ENCODE results near the gene COPS4. TPM values are rescaled to one million over a fixed set of nuclear protein-coding genes. Genes with fewer than 3 reads are reported as not detected.
A peak's percentile ranks its signal among the peaks of the same experiment; 100 is the strongest.
"Not testable (repeated sequence)": the region's sequence is repeated elsewhere in the genome, so short reads cannot be mapped to it uniquely, and the experiment has no call there.

The COPS4 gene
- 10 to 100 TPM; 28.0 to 29.3 TPM for total RNA-seq

DNA sequence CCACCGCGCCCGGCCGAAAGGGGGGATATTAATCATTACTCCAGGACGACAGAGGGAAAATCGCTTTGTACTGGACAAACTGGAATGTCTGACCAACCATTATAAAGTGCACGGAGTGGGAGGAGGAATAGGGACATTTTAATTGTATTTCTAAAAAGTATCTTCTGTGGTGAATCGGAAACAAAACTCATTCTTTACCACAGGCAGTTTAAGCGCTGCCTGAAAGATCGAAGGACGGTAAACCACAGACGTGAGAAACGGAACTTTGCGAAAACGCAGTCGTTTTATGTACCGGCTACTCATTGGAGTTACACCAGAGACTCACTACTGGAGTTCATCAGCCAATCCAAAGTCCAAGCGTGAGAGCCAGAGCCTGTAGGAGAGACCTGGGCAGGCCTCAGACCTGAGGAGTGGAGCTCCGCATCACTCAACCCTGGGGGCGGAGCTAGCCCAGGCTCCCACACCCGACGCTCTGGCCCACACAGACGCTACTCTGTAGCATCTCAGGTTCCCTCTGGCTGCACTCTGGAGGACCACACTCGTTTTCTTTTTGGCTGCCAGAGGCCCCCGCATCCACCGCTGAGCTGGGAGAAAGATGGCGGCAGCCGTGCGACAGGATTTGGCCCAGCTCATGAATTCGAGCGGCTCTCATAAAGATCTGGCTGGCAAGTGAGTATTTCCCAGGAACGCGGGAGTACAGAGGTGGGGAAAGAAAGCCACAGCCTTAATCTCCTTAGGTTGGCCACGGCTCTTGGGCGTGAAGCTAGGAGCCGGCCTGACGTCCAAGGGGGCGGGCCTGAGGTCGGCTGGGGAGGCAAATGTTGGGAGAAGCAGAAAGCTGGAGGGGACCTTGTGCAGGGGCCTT is at the start of gene COPS4:
Gene COPS4 (plus strand): TSS at position 554 of the 865 bp plus-strand sequence. CDS start 42 bp downstream, at position 596.
- ChIA-PET POLR2A (interaction anchor here (0.5 to 1.1 kb wide), 7 partner anchors 14 to 185 kb away, joined by 3 to 9 read pairs (median 3); partner anchors contain the start of gene LIN54), CTCF (interaction anchor here (0.5 to 2.0 kb wide), 17 partner anchors 9 to 605 kb away, joined by 3 to 10 read pairs (median 3); partner anchors contain the start of genes COQ2, HNRNPDL, LIN54 and THAP9)
- Mint-ChIP-seq H3K36me3 (ENCODE audit: low read depth) (peaks cover 6% of the 10 kb centered on the region), H3K27me3 (peaks cover 4% of the 10 kb centered on the region), H3K27ac (peak within 1 kb of the TSS; percentile 95), H3K4me1 (peaks cover 32% of the 10 kb centered on the region), H3K4me3 (peak within 1 kb of the TSS; percentile 93), H3K9me3 (no peaks in the 10 kb centered on the region)
- peak; percentile 98 for DNase-seq

- H3K27ac Mint-ChIP-seq, DNase-seq, H3K9me3 Mint-ChIP-seq, POLR2A ChIA-PET, CTCF ChIA-PET, H3K27me3 Mint-ChIP-seq, H3K4me3 Mint-ChIP-seq: not testable (repeated sequence)
- Mint-ChIP-seq H3K4me1 (peaks cover 43% of the 10 kb centered on the region), H3K36me3 (ENCODE audit: low read depth) (peaks cover 29% of the 10 kb centered on the region)
These were observed 47.5 kb upstream of the COPS4 start for GRCh38 chr4:82987519-82987918.

- ChIA-PET POLR2A (no interaction called here), CTCF (interaction anchor here (1.1 to 2.1 kb wide), 2 partner anchors 12 to 17 kb away, joined by 3 to 6 read pairs; no protein-coding TSS in a partner anchor)
These were observed 46.6 kb upstream of the COPS4 start for GRCh38 chr4:82988323-82988832.

GRCh38 chr4:82989575-82990429 is 45.2 kb upstream of the COPS4 start:
- peak overlapping the region; percentile 94 for H3K27ac Mint-ChIP-seq
- no peaks in the 10 kb centered on the region for H3K27me3 Mint-ChIP-seq
- peak; percentile 63 for DNase-seq
- peaks cover 35% of the 10 kb centered on the region for H3K4me1 Mint-ChIP-seq
- H3K9me3 Mint-ChIP-seq, result peaks cover 3% of the 10 kb centered on the region
- CTCF ChIA-PET, result interaction anchor here (0.6 to 2.1 kb wide), 4 partner anchors 11 to 28 kb away, joined by 3 to 6 read pairs (median 3); no protein-coding TSS in a partner anchor
- peaks cover 19% of the 10 kb centered on the region for H3K36me3 Mint-ChIP-seq (ENCODE audit: low read depth)
- H3K4me3 Mint-ChIP-seq, result peak overlapping the region; percentile 40
- POLR2A ChIA-PET, result interaction anchor here (0.6 kb wide), 1 partner anchor 23 kb away, joined by 3 read pairs; no protein-coding TSS in a partner anchor

More at GRCh38 chr4:82988323-82988832, 46.6 kb upstream of the COPS4 start:
- Mint-ChIP-seq H3K4me3 (no peak overlapping the region), H3K9me3 (peaks cover 3% of the 10 kb centered on the region), H3K36me3 (ENCODE audit: low read depth) (peaks cover 28% of the 10 kb centered on the region), H3K4me1 (peaks cover 43% of the 10 kb centered on the region), H3K27me3 (no peaks in the 10 kb centered on the region), H3K27ac (peak overlapping the region; percentile 25)
- no peak for DNase-seq

DNA sequence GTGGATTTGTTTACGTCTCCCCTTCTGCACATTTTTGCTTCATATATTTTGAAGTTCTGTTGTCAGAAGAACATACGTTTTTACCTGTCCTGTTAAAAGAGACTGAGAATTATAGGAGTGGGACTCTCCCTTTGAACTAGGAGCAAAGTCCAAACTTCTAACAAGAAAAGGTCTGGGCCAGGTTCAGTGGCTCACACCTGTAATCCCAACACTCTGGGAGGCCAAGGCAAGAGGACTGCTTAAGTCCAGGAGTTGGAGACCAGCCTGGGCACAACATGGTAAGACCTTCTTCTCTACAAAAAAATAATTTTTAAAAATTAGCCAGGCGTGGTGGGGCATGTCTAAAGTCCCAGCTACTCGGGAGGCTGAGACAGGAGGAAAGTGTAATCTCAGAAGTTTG is 40.1 kb upstream of the COPS4 start:
- H3K27me3 Mint-ChIP-seq, result no peaks in the 10 kb centered on the region
- H3K27ac Mint-ChIP-seq, result no peak overlapping the region
- no peaks in the 10 kb centered on the region for H3K9me3 Mint-ChIP-seq
- H3K36me3 Mint-ChIP-seq (ENCODE audit: low read depth), result peaks cover 12% of the 10 kb centered on the region
- ChIA-PET CTCF (interaction anchor here (0.5 to 2.3 kb wide), 2 partner anchors 11 to 12 kb away, joined by 3 to 5 read pairs; no protein-coding TSS in a partner anchor), POLR2A (no interaction called here)
- no peak for DNase-seq
- no peak overlapping the region for H3K4me3 Mint-ChIP-seq
- H3K4me1 Mint-ChIP-seq, result peaks cover 28% of the 10 kb centered on the region

DNA sequence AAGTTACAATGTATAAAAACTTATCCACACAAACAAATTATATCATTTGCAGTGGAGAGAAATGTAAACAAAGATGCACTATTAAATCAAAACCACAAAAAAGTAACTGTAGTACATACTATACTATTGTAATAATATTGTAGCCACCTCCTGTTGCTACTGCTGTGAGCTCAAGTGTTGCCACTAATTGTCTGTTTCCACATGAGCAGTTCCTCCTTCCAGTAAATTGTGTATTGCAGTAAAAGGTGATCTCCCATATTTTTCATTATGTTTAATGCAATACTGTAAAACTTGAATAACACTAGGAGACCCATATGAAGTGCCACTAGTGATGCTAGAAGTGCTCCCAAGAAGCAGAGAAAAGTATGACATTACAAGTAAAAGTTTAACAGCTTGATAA is 36.1 kb upstream of the COPS4 start:
- ChIA-PET POLR2A (no interaction called here), CTCF (interaction anchor here (1.1 to 1.2 kb wide), 2 partner anchors 25 to 26 kb away, joined by 3 to 4 read pairs; no protein-coding TSS in a partner anchor)
- H3K4me1 Mint-ChIP-seq, result peaks cover 13% of the 10 kb centered on the region
- no peaks in the 10 kb centered on the region for H3K9me3 Mint-ChIP-seq
- H3K36me3 Mint-ChIP-seq (ENCODE audit: low read depth), result peaks cover 23% of the 10 kb centered on the region
- H3K4me3 Mint-ChIP-seq, result no peak overlapping the region
- H3K27ac Mint-ChIP-seq, result no peak overlapping the region
- H3K27me3 Mint-ChIP-seq, result no peaks in the 10 kb centered on the region
- DNase-seq, result no peak

DNA sequence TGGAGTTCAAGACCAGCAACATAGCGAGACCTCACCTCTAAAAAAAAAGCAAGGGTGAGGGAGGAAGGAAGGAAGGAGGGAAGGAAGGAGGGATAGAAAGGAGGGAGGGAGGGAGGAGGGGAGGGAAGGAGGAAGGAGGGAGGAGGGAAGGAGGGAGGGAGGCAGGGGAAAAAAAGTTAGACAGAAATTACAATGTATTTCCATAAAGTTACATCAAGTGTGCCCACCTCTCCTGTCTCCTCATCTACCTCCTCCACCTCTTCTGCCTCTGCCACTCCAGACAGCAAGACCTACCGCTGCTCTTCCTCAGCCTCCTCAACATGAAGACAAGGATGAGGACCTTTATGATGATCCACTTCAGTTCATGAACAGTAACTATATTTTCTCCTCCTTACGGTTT is 32.7 kb upstream of the COPS4 start:
- CTCF ChIA-PET, result interaction anchor here (0.7 to 1.1 kb wide), 3 partner anchors 30 to 718 kb away, joined by 3 read pairs; no protein-coding TSS in a partner anchor
- no peak for DNase-seq
- POLR2A ChIA-PET, result no interaction called here
- no peak overlapping the region for H3K27ac Mint-ChIP-seq
- no peaks in the 10 kb centered on the region for H3K9me3 Mint-ChIP-seq
- H3K4me1 Mint-ChIP-seq, result peaks cover 21% of the 10 kb centered on the region
- H3K4me3 Mint-ChIP-seq, result no peak overlapping the region
- H3K27me3 Mint-ChIP-seq, result no peaks in the 10 kb centered on the region
- peaks cover 24% of the 10 kb centered on the region for H3K36me3 Mint-ChIP-seq (ENCODE audit: low read depth)

DNA sequence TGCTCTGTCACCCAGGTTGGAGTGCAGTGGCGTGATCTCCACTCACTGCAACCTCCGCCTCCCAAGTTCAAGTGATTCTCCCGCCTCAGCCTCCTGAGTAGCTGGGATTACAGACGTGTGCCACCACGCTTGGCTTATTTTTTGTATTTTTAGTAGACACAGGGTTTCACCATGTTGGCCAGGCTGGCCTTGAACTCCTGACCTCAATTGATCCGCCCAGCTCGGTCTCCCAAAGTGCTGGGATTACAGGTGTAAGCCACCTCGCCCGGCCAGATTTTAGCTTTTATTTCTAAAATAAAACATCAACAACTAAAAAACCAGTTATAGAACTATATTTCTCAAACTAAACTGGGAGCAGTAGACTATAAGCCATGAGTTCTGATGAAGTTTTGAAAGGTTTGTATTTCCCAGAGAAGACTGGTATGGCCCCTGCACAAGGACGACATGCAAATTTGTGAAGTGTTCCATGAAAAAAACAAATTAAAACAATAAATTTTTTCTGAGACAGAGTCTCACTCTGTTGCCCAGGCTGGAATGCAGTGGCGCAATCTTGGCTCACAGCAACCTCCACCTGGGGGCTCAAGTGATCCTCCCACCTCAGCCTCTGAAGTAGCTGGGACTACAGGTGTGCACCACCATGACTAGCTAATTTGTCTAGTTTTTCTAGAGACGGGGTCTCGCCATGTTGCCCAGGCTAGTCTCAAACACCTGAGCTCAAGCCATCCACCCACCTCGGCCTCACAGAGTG is 31.8 kb upstream of the COPS4 start:
- peaks cover 30% of the 10 kb centered on the region for H3K4me1 Mint-ChIP-seq
- H3K9me3 Mint-ChIP-seq, H3K27me3 Mint-ChIP-seq, H3K4me3 Mint-ChIP-seq, DNase-seq, POLR2A ChIA-PET, H3K27ac Mint-ChIP-seq: not testable (repeated sequence)
- H3K36me3 Mint-ChIP-seq (ENCODE audit: low read depth), result peaks cover 29% of the 10 kb centered on the region
- CTCF ChIA-PET, result interaction anchor here (0.8 to 1.3 kb wide), 3 partner anchors 10 to 103 kb away, joined by 3 to 5 read pairs (median 3); no protein-coding TSS in a partner anchor

DNA sequence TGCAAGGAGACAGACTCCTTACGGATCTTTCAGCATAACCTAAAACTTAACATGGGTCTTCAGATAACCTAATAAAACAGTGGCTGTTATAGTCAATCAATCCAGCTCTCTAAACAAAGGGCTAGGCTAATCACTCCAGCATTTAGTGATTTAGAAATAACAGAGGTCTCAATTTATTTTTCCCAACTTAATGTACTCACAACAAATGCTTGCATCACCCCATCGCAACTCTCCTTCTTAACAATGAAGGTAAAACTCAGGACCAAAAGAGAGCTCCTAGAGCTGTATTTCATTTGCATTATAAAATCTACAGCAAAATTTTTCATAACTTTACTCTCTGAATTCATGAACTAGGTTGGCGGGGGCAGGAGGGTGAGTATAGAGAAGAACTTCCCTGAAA is 25.5 kb upstream of the COPS4 start:
- H3K4me3 Mint-ChIP-seq, result peak overlapping the region; percentile 96
- ChIA-PET POLR2A (interaction anchor here (0.9 kb wide), 1 partner anchor 10 kb away, joined by 5 read pairs; no protein-coding TSS in a partner anchor), CTCF (interaction anchor here (0.6 kb wide), 1 partner anchor 222 kb away, joined by 3 read pairs; no protein-coding TSS in a partner anchor)
- no peaks in the 10 kb centered on the region for H3K27me3 Mint-ChIP-seq
- peak overlapping the region; percentile 94 for H3K27ac Mint-ChIP-seq
- no peak for DNase-seq
- H3K4me1 Mint-ChIP-seq, result peaks cover 49% of the 10 kb centered on the region
- peaks cover 18% of the 10 kb centered on the region for H3K36me3 Mint-ChIP-seq (ENCODE audit: low read depth)
- no peaks in the 10 kb centered on the region for H3K9me3 Mint-ChIP-seq

DNA sequence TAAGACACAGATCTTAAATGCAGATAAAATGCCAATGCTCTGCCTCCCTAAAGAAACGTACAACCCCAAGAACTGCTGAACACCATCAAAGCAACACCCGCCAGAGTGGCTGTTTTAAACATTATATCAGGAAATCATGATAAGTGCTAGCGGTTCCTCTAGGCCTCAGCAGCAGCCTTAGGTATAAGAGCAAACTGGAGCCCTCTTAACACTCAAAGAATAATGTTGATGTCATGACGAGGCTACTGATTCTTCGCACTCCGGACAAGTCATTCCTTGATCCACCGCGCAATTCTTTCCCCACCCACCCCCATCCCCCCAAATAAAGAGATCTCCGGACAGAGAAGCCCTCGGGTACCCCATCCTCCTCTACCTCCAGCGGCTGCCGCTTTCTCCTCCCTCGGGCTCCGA is 24.9 kb upstream of the COPS4 start:
- Mint-ChIP-seq H3K9me3 (no peaks in the 10 kb centered on the region), H3K27me3 (no peaks in the 10 kb centered on the region), H3K4me3 (peak overlapping the region; percentile 96), H3K36me3 (ENCODE audit: low read depth) (peaks cover 18% of the 10 kb centered on the region), H3K27ac (peak overlapping the region; percentile 94), H3K4me1 (peaks cover 49% of the 10 kb centered on the region)
- ChIA-PET POLR2A (interaction anchor here (0.9 kb wide), 1 partner anchor 10 kb away, joined by 5 read pairs; no protein-coding TSS in a partner anchor), CTCF (no interaction called here)
- DNase-seq, result peak; percentile 37

DNA sequence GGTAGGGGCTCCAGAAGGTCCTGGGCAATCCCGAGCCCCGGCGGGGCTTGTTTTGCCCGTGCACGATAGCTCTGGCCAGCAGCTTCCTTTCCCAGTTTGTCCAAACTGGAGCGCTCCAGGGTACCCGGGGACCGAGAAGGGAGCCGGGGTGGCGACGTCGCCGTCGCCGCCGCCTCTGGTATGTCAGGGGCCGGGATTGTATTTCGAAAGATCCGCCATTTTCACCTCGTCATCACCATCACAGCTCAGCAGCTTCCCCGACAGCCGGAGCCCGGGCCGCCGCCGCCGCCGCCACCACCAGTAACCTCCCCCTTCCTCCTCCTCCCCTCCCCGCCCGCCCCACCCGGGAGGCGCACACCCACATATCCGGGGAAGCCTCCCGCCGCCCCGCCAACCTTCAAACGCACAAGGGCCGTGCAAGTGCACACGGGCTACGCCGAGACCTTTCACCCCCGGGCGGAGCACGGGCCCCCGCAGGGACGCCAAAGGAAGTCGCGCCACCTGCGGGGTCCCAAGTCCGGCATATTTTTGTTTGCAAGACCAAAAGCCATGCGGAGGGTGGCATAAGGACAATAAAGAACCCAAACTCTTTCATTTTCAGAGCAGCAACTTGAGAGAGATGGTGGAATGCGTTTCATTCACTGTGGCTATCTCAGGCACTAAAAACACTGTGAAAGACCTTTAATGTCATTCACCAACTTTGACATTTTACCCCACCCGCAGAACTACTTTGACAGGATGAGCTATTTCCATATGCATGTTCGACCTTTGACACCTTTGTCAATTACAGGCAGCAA is 24.3 kb upstream of the COPS4 start, which contains the start of gene LIN54:
Gene LIN54 (minus strand): TSS at position 302 of the 797 bp plus-strand sequence. CDS start 25,979 bp downstream, outside the sequence.
- H3K9me3 Mint-ChIP-seq, result no peaks in the 10 kb centered on the region
- ChIA-PET POLR2A (interaction anchor here (0.8 kb wide), 1 partner anchor 24 kb away, joined by 3 read pairs; the partner anchor contains the start of gene COPS4), CTCF (interaction anchor here (0.7 to 2.6 kb wide), 4 partner anchors 25 to 158 kb away, joined by 3 to 21 read pairs (median 7); partner anchors contain the start of gene COPS4)
- no peaks in the 10 kb centered on the region for H3K27me3 Mint-ChIP-seq
- peak within 1 kb of the TSS; percentile 96 for H3K4me3 Mint-ChIP-seq
- peaks cover 15% of the 10 kb centered on the region for H3K36me3 Mint-ChIP-seq (ENCODE audit: low read depth)
- peak within 1 kb of the TSS; percentile 94 for H3K27ac Mint-ChIP-seq
- peaks cover 47% of the 10 kb centered on the region for H3K4me1 Mint-ChIP-seq
- DNase-seq, result peak; percentile 91
